HG03571 (cell line): ENCODE data around the gene SCRN1.

Source experiments
- ATAC-seq: cut with Tn5 transposase; IDR thresholded peaks from one replicate; pipeline ENCODE4 v1.9.1; 2021; ENCODE audit not compliant: unreplicated experiment

SCRN1 gene, protein sequence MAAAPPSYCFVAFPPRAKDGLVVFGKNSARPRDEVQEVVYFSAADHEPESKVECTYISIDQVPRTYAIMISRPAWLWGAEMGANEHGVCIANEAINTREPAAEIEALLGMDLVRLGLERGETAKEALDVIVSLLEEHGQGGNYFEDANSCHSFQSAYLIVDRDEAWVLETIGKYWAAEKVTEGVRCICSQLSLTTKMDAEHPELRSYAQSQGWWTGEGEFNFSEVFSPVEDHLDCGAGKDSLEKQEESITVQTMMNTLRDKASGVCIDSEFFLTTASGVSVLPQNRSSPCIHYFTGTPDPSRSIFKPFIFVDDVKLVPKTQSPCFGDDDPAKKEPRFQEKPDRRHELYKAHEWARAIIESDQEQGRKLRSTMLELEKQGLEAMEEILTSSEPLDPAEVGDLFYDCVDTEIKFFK

DNA sequence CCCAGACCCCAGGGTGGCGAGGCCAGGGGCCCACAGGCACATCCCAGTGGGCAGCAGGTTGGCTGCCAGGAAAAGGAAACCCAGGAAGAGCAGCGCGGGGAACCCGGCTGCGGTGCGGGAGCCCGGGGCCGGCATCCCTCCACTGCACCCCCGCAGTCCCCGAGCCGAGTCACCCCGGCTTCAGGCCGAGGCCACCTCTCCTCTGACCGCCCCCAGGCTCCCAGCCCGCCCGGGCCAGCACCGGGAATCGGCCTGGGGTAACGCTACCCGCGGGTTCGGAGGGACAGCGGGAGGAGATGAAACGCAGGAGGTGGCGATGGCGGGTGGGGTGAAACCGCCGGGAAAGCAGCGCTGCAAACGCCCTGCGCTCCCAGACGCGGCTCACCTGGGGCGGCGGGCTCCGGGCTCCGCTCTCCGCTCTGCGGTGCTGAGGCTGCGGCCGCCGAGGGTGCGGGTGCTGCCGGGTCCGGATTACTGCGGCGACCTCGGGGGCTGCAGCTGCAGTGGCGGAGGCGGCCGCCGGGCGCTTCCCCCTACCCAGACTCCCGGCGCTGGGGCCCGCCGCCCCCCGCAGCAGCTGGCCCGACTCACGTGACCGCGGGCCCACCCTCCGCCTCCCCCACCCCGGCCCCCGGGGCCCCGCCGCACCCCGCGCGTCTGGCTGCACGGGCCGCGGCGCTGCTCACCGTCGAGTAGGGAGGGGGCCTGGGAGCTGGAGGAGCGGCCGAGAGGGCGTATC lies at the start of gene SCRN1:
Gene SCRN1 (minus strand): TSS at position 545 of the 739 bp plus-strand sequence. CDS start 20,734 bp downstream, outside the sequence.
- ATAC-seq, result peak; percentile 39

DNA sequence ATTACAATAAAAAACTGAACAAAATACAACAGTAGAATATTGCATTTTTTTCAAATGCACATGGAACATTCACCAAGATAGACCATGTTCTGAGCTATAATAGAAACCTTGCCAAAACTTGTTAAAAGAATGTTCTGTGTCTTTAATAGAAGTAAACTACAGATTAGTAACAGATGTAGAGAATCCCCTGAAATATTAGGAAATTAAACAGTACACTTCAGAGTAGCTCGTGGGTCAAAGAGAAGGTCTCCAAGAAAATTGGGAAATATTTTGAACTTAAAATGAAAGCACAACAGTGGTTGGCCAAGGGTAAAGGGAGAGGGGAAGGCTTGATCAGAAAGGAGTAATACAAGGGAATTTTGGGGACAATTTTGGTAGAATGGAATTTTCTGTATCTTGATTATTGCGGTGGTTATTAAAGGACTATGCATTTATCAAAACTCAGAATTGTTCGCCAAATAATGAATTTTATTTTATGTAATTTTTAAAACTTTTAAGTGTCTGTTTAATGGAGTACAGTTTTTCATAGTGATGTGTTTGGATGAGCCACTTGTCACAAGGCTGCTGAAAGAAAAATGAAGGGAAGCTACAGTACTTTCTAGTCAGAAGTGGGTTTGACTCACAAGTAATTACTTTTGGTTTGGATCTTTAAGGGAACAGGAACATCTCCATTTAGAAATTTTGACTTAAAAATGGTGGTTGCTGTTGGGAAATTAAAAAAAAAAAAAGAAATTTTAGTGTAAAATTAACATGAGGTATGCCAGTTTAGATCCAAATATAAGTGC lies 48.8 kb upstream of the SCRN1 start:
- ATAC-seq, result no peak

DNA sequence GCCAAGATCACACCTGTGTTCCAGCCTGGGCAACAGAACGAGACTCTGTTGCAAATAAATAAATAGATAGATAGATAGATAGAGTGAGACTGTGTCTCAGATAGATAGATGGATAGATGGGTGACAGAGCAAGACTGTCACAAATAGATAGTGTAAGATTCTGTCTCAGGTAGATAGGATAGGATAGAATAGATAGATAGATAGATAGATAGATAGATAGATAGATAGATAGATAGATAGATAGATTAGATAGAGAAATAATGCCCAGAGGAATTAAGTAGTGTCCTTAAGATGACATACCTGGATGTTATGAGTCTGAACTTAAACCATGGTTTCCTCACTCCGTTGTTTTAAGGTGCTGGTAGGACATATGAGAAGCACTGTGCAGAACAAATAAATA lies 46.6 kb upstream of the SCRN1 start:
- ATAC-seq, result no peak

DNA sequence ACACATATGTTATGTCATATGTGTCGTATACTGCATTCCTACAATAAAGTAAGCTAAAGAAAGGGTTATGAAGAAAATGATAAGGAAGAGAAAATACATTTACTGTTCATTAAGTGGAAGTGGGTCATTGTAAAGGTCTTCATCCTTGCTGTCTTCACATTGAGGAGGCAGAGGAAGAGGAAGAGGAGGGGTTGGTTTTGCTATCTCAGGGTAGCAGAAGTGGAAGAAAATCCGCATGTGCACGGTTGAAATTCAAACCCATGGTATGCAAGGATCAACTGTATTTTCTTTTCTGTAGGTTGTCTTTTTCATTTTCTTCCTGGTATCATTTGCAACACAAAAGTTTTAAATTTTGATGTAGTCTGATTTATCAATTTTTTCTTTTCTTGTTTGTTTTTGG lies 44.9 kb upstream of the SCRN1 start:
- ATAC-seq, result no peak

DNA sequence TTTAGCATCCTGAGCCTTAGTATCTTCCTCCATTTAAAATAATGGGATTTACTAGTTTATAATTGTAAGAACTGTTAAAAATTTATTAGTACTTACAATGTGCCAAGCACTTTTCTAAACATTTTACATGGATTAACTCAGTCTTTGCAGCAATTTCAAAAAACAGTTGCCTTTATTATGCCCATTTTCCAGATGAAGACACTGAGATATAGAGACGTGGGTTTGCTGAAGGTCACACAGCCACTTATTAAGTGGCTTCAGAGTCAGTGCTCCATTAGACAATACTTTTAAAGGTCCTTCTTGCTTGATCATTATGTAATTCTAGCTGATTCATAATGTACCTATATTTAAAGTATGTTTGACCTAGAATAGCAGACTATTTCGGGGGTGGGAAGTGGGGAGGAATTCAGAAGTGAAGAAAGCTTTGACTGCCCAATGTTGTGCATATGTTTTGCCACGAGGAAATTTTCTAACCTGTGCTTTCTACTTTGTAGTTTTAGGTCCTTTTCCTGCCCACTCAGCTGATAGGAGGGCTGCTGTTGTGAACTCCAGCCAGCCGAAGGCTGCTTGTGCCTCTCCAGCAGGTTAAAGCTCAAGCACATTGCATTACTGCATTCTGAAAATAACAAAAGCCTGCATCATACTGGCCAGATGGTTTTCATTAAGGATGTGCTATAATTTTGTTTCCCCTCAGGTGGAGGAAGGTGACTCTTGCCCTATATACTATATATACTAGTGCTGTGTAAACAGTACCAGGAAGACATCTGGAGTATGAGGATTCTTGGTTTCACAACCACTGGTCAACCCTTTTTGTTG lies 42.9 kb upstream of the SCRN1 start:
- ATAC-seq, result no peak

DNA sequence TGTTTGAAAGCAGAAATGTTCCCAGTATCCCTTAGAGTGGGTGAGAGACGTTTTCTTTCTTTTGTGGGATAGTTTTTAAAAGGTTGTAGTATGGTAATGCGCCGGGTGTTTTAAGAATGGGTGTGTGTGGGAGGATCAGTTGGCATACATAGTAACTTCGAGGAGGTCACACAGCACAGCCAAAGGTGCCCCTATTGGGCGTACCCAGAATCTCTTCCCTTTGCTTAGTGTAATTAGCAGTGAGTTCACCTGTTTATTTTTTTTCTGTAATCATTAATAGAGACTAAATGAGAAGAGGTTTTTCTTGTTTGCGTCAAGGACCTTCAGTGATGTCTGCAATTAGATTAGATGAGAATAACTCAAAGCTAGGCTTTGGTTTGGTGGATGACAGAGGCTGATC lies 40.1 kb upstream of the SCRN1 start:
- ATAC-seq, result no peak

DNA sequence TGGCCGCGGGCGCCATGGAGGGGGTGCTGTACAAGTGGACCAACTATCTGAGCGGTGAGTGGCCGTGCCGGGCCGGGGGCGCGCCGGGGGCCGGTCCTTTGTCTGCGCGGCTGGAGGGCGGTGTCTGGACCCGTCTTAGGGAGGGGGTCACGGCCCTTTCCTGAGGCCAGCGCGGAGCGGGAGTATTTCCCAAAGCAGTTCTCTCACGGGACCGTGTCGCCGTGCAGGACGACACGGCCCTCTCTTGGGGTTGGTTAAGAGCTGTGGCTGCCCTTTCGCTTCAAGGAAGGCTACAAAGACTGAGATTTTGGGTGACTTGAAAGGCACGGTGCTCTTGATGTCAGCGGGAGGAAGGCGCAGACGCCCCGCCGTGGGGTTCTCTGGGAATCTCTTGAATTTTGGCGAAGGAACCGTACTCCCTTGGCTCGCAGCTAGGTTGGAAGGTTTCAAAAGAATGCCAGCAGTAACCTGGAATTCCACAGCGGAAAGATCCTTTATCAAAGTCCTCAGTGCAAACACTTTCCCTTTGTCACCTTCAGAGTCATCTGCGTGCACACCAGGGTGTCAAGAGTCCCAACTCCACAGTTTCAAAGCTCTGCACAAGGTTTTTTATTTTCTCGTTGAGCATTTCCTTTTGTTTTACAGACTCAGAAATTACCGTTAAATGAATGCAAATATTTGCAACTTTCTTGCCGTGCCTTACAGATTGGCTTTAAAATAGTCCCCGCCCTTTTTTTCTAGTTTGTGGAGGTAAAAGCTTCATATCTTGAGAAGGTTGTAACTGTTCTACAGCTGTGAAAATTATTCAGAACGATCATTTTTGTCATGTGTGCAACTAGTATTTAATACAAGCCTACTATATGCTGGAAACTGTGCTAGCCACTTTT lies 39.4 kb upstream of the SCRN1 start:
- peak; percentile 9 for ATAC-seq

DNA sequence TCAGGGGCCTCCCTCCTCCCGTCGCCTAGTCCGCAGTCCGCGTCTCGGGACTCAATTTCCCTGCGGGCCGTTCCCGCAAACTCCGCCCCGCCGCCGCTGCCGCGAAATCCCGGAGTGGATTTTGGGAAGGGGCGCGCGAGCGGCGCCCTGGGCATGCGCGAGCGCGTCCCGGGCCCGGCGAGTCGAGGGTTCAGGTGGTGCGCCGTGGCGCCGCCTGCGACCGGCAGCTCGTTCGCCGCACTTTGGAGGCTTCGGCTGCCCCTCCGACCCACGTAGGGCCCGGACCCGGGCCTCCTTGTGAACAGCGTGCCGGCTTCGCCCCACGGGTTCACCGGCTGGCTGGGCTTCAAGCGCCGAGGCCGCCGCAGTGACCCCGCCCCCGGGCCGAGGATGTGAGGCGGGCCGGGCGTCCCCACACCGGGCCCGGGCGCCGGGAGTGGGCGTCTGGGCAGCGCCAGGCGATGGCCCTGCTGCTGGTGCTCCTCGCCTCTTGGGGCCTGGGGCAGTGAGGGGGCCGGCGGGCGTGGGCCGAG lies 38.7 kb upstream of the SCRN1 start, which contains the start of gene PLEKHA8:
Gene PLEKHA8 (plus strand): TSS at position 197 of the 533 bp plus-strand sequence. CDS start 351 bp downstream, outside the sequence.
- ATAC-seq, result peak; percentile 45

DNA sequence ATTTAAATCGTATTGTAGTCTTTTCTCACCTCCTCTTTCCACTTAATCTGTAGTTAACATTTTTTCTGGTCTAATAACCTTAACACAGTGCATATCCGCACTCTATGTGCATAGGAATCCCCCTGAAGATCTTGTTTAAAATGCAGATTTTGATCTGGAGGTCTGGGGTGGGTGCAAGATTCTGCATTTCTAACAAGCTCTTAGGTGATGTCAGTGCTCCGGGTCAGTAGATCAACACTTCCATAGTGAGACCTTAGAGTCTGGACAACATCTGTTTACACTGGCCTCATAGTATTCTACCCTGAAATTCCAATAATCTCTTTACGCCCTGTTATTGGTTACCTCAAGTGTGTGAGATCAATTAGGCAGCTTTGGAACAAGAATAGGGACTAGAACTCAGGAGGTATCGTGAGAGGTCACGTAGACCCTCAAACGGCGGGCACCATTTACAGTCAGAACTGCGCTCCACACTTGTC lies 38.2 kb upstream of the SCRN1 start:
- peak; percentile 0 for ATAC-seq

DNA sequence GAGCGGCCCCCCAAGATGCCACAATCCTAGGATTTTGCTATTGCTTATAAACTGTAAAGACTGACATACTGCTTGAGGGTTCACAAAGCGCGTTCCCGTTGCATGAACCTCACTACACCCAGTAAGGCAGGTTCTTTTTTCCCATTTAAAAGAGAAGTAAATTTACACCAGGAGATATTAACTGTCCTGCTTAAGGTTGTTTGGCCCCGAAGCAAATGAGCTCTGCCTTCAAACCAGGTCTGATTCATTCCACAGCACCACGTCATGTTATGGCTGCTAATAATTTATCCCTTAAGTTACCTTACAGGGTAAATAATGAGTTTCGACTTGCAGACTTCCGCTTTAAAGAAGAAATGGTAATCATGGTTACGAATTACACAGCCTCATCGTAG lies 37.5 kb upstream of the SCRN1 start:
- peak; percentile 30 for ATAC-seq

DNA sequence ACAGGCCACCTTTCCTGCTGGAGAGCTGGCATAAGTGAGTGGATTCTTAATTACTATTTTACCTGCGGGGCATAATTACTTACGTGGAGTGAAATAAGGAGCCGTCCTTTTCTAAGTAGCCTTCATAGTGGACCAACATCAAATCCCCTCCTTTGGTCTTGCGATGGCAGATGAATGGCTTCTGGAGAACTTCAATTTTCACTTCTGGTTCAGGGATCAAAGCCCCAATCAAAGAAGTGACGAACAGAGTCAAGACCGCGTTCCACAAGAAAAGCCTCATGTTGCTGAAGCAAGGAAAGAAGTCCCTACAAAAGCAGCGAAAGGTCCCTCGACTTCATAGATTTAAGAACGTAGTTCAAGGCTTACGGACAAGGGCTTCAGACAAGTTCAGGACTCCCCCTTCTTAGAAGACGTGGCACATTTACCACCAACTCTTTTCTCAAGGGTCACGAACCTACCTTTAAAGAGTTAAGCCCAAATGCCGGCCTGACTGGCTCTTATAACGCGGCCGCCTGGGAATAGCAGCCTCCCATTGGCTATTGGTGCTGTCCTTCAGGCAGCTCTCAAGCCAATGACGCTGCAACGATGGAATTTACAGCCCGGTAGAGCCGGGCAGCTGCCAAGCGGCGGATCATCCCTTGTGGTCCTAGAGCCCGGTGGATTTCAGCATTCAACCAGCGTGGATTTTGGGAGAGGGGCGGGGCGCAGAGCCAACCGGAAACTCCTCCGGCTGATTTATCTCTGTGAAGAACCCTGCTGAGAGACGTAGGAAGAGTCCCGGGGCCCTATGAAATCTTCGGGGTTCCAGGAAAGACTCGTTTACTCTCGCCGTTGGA lies 36.8 kb upstream of the SCRN1 start, which contains the start of gene FKBP14:
Gene FKBP14 (minus strand): TSS at position 474 of the 836 bp plus-strand sequence. CDS start 194 bp downstream, at position 280.
- ATAC-seq, result peak; percentile 63

DNA sequence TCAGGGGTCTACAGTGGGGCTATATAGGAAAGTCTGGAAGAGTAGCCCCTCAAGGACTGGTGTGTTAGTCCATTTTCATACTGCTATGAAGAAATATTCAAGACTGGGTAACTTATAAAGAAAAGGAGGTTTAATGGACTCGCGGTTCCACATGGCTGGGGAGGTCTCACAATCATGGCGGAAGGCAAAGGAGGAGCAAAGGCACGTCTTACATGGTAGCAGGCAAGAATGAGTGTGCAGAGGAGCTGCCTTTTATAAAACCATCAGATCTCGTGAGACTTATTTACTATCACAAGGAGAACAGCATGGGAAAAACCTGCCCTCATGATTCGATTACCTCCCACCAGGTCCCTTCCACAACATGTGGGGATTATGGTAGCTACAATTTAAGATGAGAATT lies 33.9 kb upstream of the SCRN1 start:
- ATAC-seq, result no peak

DNA sequence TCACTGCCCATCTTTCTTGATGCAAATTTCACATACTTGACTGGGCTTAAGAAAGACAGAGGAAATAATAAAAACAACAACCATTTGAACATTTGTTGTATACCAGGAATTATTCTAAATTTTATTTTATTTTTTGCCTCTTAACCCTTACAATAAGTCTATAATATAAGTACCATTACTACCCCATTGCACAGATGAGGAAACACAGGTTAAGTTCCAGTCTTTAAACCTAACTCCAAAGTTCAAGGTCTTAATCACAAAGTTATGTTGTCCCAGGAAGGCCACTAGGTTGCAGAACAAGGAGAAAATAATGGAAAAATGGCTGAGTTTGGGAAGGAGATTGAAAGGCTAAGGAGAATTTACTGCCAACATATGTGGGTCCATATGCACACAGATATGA lies 33.4 kb upstream of the SCRN1 start:
- no peak for ATAC-seq

DNA sequence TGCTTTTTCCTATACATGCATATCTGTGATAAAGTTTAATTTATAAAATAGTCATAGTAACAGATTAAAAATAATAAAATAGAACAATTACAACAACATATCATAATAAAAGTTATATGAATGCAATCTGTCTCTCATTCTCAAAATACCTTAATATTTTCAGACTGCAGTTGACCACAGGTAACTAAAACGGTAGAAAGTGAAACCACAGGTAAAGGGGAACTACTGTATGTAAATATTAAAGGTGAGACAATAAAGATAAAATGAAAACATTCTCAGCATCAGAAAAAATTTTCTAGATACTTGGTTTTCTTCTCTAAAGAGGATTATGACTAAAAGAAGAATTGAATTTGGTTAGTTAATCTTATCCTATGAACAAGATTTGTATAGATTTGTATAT lies 30.9 kb upstream of the SCRN1 start:
- no peak for ATAC-seq

DNA sequence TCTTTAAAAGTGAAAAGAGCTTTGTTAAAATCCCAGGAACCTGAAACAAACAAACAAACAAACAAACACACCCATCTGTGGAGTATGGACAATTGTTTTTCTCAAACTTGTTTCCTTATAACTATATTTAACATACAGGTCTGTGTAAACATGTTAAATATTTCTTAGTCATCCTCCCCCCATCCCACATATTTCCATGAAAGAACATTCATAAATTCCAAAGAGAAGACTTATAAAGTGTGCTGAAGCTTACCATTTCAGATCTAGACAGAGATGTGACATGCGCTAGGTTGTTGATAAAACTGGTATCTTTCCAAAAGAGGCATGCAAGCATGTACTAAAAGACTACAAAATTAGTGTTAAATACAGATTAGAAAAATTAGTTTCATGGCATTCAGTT lies 30.4 kb upstream of the SCRN1 start:
- no peak for ATAC-seq

DNA sequence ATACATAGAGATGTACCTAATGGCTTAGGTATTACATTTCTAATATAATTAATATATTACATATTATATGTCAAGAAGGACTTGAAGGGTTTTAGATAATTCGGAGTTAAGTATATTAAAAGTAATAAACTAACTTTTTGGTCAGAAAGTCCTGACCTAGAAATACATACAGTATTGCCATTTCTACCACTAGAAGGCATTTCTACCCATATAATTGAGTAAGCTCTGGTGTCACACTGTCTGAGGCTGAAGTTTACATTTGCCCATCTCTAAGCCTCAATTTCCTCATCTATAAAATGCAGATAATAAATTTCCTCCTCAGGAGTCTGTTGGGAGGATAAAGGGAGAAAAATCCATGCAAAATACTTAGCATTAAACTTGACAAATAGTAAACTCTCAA lies 29.8 kb upstream of the SCRN1 start:
- no peak for ATAC-seq

DNA sequence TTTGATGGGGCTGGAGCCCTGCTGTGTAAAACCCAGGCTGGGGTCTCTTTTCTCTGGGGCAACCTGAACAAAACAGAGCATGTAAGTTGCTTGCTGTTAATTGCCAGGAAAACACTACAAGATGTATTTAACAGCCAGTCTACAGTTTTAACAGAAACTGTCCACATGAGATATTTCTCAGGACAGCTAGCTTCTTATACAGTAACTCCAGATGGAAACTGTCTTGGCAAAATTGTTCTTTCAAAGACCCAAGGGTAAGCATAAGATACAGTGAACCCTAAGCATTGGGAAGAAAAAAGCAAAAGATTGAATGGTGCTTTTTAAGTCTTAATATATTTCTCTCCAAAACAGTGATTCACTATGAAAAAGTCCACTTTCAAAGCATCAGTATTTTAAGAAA lies 28.9 kb upstream of the SCRN1 start:
- ATAC-seq, result no peak

DNA sequence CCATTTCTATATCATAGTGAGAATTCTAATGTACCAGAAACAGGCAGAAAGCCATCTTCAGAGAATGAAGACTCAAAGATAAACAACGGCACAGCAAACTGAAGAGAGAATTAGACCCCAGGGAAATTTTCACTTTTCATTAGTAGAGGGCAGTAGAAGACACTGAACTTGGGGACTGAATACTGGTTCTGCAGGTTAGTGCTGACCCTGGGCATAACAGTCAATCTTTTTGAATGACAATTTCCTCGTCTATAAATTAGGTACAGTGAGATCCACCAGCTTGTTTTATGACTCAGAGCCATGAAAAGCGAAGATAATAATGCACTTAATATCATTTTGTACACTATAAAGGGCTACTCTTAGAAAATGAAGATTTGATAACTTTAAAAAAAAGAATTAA lies 23.2 kb upstream of the SCRN1 start:
- ATAC-seq, result no peak
